A204.1 (cell line): Measurements from ENCODE around the gene DYNLT1.
"Not testable (repeated sequence)": the region's sequence is repeated elsewhere in the genome, so short reads cannot be mapped to it uniquely, and the experiment has no call there.

Experiments used
- FAIRE-seq: peaks from 2 replicates; lab custom pipeline; 2012; peaks lifted over from hg19 to GRCh38; lab: Jason Lieb, UNC

DYNLT1 gene

GRCh38 chr6:158639056-158639455 is 5.5 kb downstream of the DYNLT1 start:
- FAIRE-seq, result no peak

- no peak for FAIRE-seq
Observed at GRCh38 chr6:158638324-158638854, 6.2 kb downstream of the DYNLT1 start.

- FAIRE-seq, result no peak
Observed at GRCh38 chr6:158636778-158637177, 7.8 kb downstream of the DYNLT1 start.

- no peak for FAIRE-seq
Observed at GRCh38 chr6:158635427-158636073, 9.0 kb downstream of the DYNLT1 start.

GRCh38 chr6:158634695-158635426 is 9.7 kb downstream of the DYNLT1 start:
- no peak for FAIRE-seq

GRCh38 chr6:158633127-158633526 is 11.4 kb downstream of the DYNLT1 start:
- no peak for FAIRE-seq

GRCh38 chr6:158632538-158633119 is 11.9 kb downstream of the DYNLT1 start:
- not testable (repeated sequence) for FAIRE-seq

- no peak for FAIRE-seq
Observed at GRCh38 chr6:158631678-158632537, 12.6 kb downstream of the DYNLT1 start.

- FAIRE-seq, result no peak
Observed at GRCh38 chr6:158630938-158631616, 13.5 kb downstream of the DYNLT1 start.

- FAIRE-seq, result no peak
Observed at GRCh38 chr6:158629367-158630221, 14.9 kb downstream of the DYNLT1 start.

- FAIRE-seq, result no peak
Observed at GRCh38 chr6:158628542-158628941, 16.0 kb downstream of the DYNLT1 start.

- FAIRE-seq, result no peak
Observed at GRCh38 chr6:158627940-158628211, 16.7 kb downstream of the DYNLT1 start.

- FAIRE-seq, result no peak
Observed at GRCh38 chr6:158627168-158627939, 17.2 kb downstream of the DYNLT1 start.

- no peak for FAIRE-seq
Observed at GRCh38 chr6:158626360-158627167, 18.0 kb downstream of the DYNLT1 start.

GRCh38 chr6:158625881-158626305 is 18.6 kb downstream of the DYNLT1 start:
- FAIRE-seq, result no peak

GRCh38 chr6:158624684-158625682 is 19.6 kb downstream of the DYNLT1 start:
- no peak for FAIRE-seq

- no peak for FAIRE-seq
Observed at GRCh38 chr6:158622545-158623190, 21.9 kb downstream of the DYNLT1 start.
